ENCODE measurements around the gene AIFM2.
"Not testable (repeated sequence)": the region's sequence is repeated elsewhere in the genome, so short reads cannot be mapped to it uniquely, and the experiment has no call there.

The AIFM2 gene

DNA sequence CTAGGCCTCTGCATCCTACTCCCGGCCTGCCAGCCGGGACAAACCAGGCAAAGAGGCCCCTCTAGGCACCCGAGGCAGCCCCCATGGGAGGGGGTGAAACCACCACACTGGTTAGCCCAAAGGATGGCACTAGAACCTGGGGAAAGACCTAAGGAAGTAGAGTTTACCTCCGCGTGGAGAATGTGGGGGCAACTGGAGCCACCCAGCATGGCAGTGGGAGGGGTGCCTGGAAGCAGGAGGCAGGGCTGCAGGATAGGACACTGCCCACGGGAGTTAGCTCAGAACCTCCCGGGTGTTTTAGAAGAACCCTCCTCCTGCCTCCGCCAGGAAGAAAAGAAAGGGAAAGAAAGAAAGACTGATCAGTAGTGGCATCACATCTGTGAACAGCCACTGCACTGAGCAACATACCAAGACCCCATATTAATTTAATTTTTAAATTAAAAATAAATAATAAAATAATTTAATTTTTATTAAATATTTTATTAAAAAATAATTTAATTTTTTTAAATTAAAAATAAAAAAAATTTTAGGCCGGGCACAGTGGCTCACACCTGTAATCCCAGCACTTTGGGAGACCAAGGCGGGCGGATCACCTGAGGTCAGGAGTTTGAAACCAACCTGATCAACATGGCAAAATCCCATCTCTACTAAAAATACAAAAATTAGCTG, 11.2 kb downstream of the AIFM2 start:
- DNase-seq = no peak

DNA sequence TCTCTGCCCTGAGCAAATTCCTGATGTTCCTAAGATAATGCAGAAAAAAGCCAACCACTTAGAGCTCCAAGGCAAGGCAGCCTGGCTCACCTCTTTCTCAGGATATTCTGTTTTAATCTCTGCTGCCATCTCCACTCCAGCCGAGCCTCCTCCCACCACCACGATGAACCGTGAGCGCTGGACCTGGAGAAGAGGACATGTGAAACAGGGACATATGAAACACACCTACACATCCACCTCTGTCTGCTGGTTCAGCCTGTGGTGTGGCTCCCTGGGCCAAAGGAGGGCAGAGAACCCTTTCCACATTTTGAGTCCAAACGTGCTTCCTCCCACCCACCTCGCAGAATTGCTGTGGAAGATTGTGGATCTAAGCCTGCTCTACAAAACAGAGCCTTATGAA, 12.2 kb downstream of the AIFM2 start:
- no peak for DNase-seq

DNA sequence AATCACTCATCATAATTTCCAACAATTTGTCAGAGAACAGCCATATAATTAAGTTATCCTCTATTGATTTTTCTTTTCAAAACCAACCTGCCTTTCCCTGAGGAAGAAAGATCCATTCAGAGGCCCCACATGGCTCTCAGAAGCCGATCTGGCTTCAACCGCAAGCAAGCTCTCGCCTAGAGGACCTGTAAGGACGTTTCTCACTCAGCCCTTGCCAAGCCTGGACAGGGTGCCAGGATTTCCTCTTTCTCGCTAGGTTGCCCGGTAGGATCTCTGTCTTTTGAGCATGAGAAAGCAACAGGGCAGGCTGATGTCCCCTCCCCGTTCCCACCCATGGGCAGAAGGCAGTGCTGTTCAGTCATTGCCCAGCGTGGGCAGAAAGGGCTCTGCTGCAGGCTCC, 13.0 kb downstream of the AIFM2 start:
- no peak for DNase-seq

DNA sequence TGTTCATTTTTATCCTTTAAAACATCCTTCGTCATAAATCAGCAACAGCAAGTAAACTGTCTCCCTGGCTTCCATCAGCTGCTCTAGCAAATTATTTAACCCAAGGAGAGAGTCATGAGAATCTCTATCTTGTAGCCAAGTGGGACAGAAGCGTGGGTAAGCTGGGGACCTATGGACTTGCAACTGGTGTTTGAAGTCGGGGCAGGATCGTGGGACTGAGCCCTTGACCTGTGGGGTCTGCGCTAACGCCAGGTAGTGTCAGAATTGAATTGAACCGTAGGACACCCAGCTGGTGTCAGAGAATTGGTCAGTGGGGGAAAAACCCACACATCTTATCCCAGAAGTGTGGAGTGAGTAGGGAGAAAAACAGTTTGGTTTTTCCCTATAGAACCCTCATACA, 13.4 kb downstream of the AIFM2 start:
- no peak for DNase-seq

DNA sequence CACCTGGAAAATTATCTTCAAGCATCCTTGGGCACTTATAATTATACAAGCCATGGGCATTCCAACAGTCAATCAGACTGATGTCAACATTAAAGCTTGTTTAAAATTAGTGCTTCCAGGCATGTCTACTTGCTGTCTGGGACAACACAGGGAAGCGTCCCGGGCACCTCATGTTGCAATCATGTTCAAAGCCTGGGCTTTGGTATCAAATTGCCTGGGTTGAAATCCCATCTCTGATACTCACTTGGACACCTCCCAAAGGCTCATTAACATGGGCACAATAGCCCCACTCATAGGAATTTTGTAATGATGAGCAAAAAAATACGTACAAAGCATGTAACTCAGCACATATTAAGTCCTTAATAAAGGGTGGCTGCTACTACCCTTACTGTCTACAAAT, 14.4 kb downstream of the AIFM2 start:
- no peak for DNase-seq

DNA sequence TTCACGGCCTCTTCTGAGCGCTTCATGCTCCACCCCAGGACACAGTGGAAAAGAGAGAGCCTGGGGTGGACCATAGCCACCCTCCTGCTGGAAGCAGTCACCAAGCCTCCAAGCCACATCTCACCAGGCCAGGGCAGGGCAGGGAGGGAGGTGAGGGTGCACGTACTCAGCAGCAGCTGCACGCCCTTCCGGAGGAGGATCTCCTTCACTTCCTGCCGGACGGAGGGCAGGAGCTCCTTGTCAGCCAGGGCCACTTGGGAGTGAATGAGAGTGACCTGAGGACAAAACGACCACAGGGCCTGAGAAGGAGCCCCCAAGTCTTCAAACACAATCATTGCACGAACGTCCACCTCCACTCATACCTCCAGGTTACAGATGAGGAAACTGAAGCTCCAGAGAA, 15.0 kb downstream of the AIFM2 start:
- no peak for DNase-seq

DNA sequence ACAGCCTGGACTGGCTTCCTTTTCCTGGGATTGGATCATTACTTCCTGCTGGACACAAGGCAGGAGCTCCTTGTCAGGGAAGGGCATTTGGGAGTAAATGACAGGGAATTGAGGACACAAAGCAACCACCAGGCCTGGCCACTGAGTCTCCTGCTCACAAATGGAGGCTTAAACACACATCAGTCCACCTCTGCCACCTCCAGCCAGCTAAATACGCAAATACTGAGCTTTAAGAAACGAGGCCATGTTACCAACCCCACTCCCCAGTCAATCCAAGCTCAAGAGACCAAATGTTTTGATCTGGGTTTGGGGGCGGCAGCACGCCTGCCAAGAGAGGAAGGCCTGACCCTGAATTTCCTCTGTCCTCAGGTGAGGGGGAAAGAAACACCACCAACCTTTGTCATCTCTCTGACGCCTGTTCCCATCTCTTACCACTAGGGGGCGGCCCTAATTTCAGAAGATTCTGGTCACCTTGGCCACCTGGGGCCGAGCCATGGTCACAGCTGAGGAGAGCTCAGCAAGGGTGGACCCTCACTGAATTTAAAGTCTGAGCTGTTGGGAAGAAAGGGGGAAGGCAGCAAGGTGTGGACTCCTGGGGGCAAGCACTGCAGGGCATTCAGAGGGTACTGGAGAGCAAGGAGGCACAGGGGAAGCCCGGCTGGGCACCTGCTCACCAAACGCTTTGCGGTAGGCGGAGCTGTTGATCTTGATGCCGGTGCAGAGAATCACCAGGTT, 16.5 kb downstream of the AIFM2 start:
- no peak for DNase-seq

DNA sequence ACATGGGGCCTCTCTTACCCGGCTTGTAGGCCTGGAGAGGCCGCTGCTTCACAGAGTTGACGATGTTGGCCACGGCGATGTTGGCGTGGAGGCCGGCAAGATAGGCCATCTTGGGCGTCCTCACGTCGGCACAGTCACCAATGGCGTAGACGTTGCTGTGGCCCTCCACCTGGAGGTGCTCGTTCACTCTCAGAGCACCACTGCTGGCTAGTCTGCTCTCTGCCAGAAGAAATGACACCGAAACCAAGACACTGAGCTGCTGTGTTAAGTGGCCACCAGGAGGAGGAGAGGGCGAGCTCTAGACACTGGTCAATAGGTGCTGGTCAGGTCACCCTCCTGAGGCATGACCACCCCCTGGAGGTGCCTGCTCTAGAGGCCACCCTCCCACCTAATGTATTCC, 17.7 kb downstream of the AIFM2 start:
- DNase-seq = no peak

DNA sequence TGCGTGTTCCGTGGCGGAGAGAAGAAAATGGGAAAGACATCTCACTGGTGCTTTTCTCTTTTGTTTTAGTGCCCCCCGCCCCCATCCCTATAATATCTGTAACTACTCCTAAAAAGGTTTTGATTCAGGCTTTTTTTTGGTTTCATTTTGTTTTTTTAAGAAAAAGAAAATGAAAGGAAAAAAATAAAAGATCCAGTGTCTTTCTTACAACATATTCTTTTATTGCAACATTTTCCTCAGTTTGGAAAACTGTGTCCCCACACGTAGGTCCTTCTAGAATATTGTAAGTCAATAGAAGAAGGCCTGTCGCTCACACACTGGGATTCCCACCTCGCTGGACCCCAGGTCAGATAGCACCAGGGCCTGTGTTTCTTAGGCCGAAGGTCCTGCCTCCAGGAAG, 20.6 kb downstream of the AIFM2 start:
- no peak for DNase-seq

DNA sequence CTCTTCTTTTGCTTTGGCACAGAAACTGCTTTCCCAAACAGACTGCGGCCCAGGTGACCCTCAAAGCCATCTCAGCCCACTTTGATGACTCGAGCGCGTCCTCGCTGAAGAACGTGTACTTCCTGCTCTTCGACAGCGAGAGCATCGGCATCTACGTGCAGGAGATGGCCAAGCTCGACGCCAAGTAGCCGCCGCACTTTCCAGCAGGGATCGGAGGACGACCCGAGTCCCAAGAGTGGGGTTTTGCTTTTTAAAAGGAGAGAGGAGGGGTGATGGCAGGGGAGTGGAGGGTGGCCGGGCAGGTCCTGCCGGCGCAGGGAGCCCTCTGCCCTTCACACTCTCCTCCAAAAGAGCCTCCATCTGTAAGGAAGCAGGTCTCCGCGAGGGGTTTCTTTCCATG, 21.1 kb downstream of the AIFM2 start:
- DNase-seq = no peak

DNA sequence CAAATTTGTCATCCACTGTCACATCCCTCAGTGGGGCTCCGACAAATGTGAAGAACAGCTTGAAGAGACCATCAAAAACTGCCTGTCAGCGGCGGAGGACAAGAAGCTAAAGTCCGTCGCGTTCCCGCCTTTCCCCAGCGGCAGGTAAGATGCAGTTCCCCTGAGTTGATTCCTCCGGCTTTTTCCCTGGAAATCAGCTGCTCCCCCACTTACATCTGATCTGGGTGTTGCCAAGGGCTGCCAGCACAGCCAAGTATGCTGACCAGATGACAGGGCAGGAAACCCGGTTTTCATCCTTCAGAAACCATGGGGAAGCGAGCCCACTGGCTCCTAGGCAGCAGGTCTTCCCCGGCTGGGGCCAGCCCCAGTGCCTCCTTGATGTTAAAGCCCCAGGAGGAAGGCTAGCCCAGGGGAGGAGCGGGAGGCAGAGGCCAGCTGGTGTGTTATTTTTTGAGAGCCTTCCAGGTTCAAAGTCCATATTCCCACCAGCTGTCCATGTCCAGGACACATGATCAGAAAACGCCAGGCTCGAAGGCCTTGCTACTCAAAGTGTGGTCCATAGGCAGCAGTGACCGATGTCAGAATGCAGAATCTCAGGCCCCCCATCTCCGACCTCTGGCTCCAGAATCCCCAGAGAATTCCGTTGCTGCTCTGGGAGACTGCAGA, 23.4 kb downstream of the AIFM2 start:
- DNase-seq = no peak

DNA sequence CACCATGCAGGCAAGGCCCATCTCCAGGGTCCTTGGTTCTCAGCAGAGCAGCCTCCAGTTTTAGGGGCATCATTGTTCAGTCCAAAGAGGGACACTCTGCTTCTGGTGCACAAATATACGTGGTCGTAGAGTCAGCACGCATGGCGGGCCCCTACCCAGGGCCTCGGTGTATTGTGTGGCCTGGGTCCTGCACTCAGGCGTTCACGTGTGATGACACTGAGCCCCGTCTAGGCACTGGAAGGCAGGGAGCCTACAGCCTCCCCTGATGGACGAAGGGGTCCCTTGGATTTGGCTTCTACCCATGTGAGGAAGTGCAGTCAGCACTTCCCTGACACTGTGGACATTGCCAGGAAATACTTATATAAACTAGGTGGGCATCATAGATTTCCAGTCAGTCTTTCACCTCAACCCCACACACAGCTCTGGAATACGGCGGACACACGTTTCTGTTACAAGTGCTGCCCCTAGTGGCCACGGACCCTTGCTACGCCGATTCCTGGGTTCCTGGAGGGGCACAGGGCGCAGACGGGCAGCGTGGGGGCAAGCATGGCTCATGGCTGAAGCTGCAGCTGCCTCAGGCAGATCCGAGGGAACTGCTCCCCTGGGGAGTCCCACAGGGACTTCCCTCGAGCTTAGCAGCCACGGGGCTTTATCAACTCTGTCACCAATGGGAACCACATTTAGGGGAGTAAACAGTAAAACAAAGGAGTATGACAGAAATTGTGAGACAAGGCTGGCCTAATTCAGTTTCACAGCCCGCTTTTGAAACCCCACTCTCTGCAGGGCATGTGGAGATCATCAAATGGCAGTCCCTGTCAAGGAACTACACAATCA, 25.4 kb downstream of the AIFM2 start:
- no peak for DNase-seq

DNA sequence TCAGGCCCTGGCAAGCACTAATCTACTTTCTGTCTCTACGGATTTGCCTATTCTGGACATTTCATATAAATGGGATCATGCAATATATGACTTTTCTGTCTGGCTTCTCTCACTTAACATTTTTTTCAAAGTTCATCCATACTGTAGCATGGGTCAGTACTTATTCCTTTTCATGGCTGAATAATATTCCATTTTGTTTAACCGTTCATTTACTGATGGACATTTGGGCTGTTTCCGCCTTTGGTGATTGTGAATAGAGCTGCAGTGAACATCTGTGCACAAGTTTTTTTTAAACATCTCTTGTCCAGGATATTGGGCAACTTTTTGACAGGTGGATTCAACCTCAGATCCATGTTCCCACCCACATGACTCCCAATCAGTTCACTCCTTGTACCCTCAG, 31.0 kb downstream of the AIFM2 start:
- DNase-seq = no peak

DNA sequence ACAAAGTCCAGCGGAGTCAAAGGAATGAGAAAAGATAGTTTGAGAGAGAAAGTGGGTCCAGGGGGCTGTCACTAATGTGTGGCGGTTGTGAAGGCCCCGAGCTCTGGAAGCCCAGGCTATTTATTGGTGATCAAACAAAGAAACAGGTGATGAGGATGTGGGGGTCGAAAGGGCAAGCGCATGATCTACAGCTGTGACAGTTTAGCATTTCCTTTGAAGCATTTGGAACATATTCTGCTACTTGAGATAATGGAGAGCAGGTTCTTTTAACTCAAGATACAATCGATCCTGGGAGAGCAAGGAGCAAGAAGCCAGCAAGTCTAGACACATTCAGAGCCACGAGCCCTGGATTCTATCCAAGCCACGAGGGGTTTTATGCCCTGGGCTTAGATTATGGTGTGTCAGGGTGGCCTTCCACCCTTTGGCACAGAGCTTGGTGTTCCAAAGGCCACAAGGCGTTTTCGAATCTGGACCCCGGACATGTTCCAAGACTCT, 31.5 kb downstream of the AIFM2 start:
- DNase-seq = not testable (repeated sequence)

DNA sequence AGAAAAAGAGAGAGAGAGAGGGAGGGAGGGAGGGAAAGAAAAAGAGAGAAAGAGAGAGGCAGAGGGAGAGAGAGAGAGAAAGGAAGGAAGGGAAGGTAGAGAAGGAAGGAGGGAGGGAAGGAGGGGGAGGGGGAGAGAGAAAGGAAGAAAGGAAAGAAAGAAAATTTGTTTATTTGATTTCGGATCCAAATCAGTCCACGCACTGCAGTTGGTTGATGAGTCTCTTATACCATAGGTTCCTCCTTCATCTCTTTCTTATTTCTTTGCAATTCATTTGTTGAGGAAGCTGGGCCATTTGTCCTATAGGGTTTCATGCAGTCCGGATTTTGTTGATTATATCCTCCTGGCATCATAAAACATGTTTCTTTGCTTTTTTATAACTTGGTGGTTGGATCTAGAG, 34.4 kb downstream of the AIFM2 start:
- DNase-seq = no peak

DNA sequence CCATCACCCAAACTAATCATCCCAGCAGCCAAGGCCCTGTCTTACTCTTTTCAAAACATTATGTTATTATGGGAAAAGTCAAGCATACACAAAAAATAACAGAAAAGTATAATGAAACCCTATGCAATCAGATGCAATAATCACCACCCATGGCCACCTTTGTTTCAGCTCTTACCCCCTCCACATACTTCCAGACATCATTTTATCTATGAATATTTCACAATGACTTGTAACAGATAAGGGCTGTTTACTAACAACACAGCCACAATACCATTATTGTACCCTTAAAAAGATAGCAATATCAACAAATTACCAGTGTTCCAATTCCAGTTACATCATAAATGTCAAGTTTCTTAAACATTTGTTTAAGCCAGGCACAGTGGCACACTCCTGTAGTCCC, 35.2 kb downstream of the AIFM2 start:
- no peak for DNase-seq

DNA sequence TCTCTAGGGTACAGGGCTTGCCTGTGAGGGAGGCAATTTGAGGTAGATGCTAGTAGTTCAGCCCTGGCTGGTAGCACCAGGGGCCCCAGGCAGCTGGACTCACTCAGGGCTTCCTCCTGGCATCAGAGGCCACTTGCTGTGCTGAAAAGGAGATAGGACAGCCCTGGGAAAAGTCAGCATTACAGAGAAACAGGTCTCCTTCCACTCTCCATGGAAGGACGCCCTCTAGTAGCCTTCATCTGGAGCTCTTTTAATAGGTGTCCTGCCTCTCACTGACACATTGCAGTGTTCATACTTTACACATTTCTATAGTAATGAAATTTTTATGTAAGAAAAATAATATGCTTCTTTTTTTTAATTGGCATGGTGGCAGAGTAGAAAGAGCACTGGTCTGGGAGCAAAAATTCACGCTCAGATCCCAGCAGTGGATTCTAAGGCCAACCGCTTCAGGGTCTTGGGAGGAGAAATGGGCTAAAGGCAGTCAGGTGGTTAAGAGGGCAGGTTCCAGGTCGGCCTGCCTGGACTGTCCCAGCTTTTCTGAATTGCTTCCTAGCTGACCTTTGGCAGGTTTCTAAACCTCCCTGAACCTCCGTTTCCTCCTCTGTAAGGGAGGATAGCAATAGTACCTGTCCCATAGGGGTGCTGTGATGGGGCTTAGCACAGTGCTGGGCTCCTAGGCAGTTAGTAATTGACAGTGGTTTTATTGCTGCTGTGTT, 35.8 kb downstream of the AIFM2 start:
- DNase-seq = no peak

DNA sequence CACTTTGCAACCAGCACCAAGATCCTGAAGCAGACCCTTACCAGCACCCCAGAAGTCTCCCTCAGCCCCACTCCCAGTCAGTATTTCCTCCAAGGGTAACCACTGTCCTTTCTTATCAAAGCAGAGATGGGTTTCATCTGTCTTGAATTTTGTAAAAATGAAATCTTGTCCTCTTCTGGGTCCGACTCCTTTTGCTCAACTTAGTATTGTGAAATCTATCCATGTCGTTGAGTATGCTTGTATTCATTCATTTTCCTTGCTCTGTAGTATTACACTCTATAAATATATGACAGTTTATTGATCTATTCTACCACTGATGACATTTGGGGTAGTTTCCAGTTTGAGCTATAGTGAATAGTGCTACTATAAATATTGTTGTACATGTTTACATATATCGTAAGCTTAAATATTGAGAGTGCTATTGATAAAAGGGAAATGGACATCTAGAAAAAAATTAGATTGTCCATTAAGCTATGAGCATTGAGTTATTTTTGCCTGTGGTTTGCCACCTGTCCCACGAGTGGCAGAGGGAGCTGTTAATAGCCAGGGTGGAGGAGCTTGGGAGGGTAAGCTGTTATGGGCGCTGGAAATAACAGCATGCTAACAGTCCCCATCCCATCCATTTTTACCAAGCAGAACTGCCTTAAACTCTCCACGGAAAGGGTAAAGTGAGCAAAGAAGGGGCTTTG, 36.5 kb downstream of the AIFM2 start:
- no peak for DNase-seq

DNA sequence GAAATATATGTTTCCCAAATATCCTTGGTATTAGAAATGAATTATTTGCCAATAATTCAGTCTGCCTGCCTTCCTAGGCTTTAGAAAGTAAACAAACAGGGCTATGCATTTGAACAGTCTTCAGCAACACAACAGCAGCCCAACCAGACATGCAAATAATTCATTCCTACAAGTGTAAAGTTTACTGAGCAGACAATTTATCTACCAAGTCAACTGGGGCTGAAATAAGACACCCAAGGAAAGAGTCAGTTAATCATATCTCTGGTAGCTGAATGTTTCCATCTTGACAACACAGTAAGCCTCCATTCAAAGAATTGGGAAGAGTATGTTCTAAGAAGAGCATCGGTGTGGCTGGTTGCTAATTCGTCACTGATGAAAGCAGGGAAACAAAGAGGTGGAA, 38.4 kb downstream of the AIFM2 start:
- no peak for DNase-seq

DNA sequence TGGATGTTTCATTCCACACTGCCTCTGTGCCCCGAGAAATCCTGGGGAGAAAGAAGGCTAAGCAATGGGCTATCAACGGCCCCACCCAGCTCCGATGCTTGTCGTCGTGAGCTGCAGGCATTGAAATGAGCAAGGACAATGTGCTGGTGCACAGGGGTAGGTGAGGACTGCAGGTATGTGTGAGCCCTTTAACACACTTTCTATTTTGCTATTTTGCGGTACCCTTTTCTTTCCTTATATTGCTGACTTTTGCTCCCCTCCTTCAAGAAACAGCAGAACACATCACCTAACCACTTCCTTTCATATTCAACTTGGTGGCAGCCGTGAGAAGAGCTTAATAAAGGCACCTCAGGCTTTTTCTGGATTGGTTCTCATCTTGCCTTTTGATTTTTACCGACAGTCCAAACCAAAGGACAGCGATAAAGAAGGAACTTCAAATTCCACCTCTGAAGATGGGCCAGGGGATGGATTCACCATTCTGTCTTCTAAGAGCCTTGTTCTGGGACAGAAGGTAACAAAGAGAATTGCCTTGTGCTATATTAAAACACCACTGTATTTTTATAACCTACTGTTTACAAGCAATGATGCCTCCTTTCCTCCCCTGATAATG, 39.2 kb downstream of the AIFM2 start:
- DNase-seq = no peak

DNA sequence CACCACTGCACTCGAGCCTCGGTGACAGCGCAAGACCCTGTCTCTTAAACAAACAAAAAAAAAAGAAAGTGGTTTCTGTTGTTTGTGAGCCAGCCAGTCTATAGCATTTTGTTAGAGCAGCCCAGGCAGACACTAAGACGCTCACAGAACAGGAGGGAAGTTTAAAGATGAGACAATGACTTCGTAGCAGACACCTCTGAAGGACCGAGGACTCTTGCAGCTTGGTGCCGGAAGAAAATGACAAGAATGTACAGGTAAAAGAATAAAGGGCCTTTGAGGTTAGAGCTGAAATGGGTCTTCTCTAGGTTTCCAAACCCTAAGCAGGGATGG, 40.3 kb downstream of the AIFM2 start:
- DNase-seq = no peak

DNA sequence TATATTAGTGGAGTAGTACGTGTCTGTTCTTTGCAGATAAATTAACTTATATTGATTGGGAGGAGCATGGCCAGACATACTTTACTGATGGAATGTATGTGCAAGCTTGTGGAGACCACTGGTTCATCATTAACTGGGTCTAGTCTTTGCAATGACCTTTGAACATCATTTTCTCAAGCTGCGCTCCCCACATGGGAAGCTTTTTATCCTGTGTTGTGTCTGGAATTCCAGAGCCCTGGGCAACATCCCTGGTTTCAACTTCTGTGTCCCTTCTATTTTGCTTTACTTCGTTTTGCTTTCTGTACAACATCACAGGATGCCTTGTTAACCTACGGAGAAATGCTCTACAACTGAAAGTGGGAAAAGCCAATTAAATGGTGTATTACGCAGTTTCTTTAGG, 41.7 kb downstream of the AIFM2 start:
- no peak for DNase-seq

Data from NCI-H524 treated with DMSO at 0.1 percent for 48 hours (cell line).